Measurements from ENCODE around the gene CFAP61. TPM values are rescaled to one million over a fixed set of nuclear protein-coding genes. Genes with fewer than 3 reads are reported as not detected.
A peak's percentile ranks its signal among the peaks of the same experiment; 100 is the strongest.
"Not testable (repeated sequence)": the region's sequence is repeated elsewhere in the genome, so short reads cannot be mapped to it uniquely, and the experiment has no call there.

Gene CFAP61
- total RNA-seq, 4 donors from 2014 or later, result 0.38 TPM; not detected in 3

- TF ChIP-seq CTCF (IDR thresholded peaks at IDR 0.05) (no peak), POLR2A (IDR thresholded peaks at IDR 0.05) (no peak)
- Histone ChIP-seq H3K9me3 (no peaks in the 10 kb centered on the region), H3K27ac (no peak overlapping the region), H3K36me3 (no peaks in the 10 kb centered on the region), H3K4me1 (no peaks in the 10 kb centered on the region), H3K4me3 (no peak overlapping the region), H3K27me3 (peaks cover 0 to 12% (median 0%) of the 10 kb centered on the region in 4 donors)
- no peak for DNase-seq
- 65 to 77% methylated on average over 4 to 7 of the region's 11 CpGs for WGBS, 2 donors
- intact Hi-C loops (cut with DNase I), result no loop called here
These were observed 179.4 kb downstream of the CFAP61 start for GRCh38 chr20:20231528-20232298.

GRCh38 chr20:20233041-20233514, 180.7 kb downstream of the CFAP61 start:
- TF ChIP-seq POLR2A (IDR thresholded peaks at IDR 0.05) (no peak), CTCF (IDR thresholded peaks at IDR 0.05) (no peak)
- Histone ChIP-seq H3K27ac (no peak overlapping the region), H3K4me1 (no peaks in the 10 kb centered on the region), H3K9me3 (no peaks in the 10 kb centered on the region), H3K4me3 (no peak overlapping the region), H3K27me3 (peaks cover 0 to 12% (median 0%) of the 10 kb centered on the region in 4 donors), H3K36me3 (no peaks in the 10 kb centered on the region)
- 90 to 95% methylated on average over 15 of the region's 19 CpGs for WGBS, 2 donors
- DNase-seq, result no peak
- intact Hi-C loops (cut with DNase I), result no loop called here

GRCh38 chr20:20235681-20236080, 183.3 kb downstream of the CFAP61 start:
- H3K4me3 ChIP-seq, result no peak overlapping the region
- H3K27me3 ChIP-seq, result peaks cover 0 to 12% (median 0%) of the 10 kb centered on the region in 4 donors
- intact Hi-C loops (cut with DNase I), result no loop called here
- WGBS, 2 donors, result 86 to 88% methylated on average over 4 of the region's 4 CpGs
- no peaks in the 10 kb centered on the region for H3K4me1 ChIP-seq
- no peak for DNase-seq
- H3K36me3 ChIP-seq, result no peaks in the 10 kb centered on the region
- TF ChIP-seq CTCF (IDR thresholded peaks at IDR 0.05) (no peak), POLR2A (IDR thresholded peaks at IDR 0.05) (no peak)
- H3K9me3 ChIP-seq, result no peaks in the 10 kb centered on the region
- H3K27ac ChIP-seq, result no peak overlapping the region

- no peaks in the 10 kb centered on the region for H3K4me1 ChIP-seq
- H3K27ac ChIP-seq, result no peak overlapping the region
- H3K27me3 ChIP-seq, result peaks cover 0 to 7% (median 0%) of the 10 kb centered on the region in 4 donors
- H3K36me3 ChIP-seq, result no peaks in the 10 kb centered on the region
- DNase-seq, result no peak
- TF ChIP-seq POLR2A (IDR thresholded peaks at IDR 0.05) (no peak), CTCF (IDR thresholded peaks at IDR 0.05) (peak; percentile 29 to 64 (median 58))
- 11 to 30% methylated on average over 6 to 11 of the region's 11 CpGs for WGBS, 2 donors
- no peaks in the 10 kb centered on the region for H3K9me3 ChIP-seq
- intact Hi-C loops (cut with DNase I), result no loop called here
- H3K4me3 ChIP-seq, result no peak overlapping the region
These were observed 185.0 kb downstream of the CFAP61 start for GRCh38 chr20:20237093-20237959.

- 90 to 100% methylated on average over 1 of the region's 1 CpG for WGBS, 2 donors
These were observed 189.6 kb downstream of the CFAP61 start for GRCh38 chr20:20241976-20242375.

GRCh38 chr20:20244384-20244783, 192.1 kb downstream of the CFAP61 start:
- not testable (repeated sequence) for H3K4me3 ChIP-seq, H3K27me3 ChIP-seq, H3K36me3 ChIP-seq, H3K27ac ChIP-seq, H3K9me3 ChIP-seq, DNase-seq, H3K4me1 ChIP-seq
- WGBS, 2 donors, result 40 to 50% methylated on average over 1 of the region's 1 CpG
- intact Hi-C loops (cut with DNase I), result loop anchor here (5.0 kb wide), 1 partner anchor 167 kb away; no protein-coding TSS in a partner anchor

More at GRCh38 chr20:20241976-20242375, 189.6 kb downstream of the CFAP61 start:
- no peak overlapping the region for H3K4me3 ChIP-seq
- TF ChIP-seq CTCF (IDR thresholded peaks at IDR 0.05) (no peak), POLR2A (IDR thresholded peaks at IDR 0.05) (no peak)
- no peaks in the 10 kb centered on the region for H3K4me1 ChIP-seq
- no peak overlapping the region for H3K27ac ChIP-seq
- H3K36me3 ChIP-seq, result no peaks in the 10 kb centered on the region
- intact Hi-C loops (cut with DNase I), result loop anchor here (5.0 kb wide), 1 partner anchor 165 kb away; no protein-coding TSS in a partner anchor
- DNase-seq, result no peak
- H3K27me3 ChIP-seq, result peaks cover 0 to 4% (median 0%) of the 10 kb centered on the region in 4 donors
- peaks cover 0 to 5% (median 0%) of the 10 kb centered on the region in 3 donors for H3K9me3 ChIP-seq
